ENCODE results near the gene SRI. TPM values are rescaled to one million over a fixed set of nuclear protein-coding genes. Genes with fewer than 3 reads are reported as not detected.

Gene SRI
- total and polyA plus RNA-seq, 2 donors (not counting 1 experiment from before 2014, with no cell fraction given) = 46.5 to 49.9 TPM

- Mint-ChIP-seq H3K4me3 (no peak overlapping the region), H3K9me3 (ENCODE audit: insufficient read depth) (no peaks in the 10 kb centered on the region), H3K4me1 (no peaks in the 10 kb centered on the region), H3K27me3 (peaks cover 4% of the 10 kb centered on the region), H3K27ac (no peak overlapping the region)
- ChIA-PET CTCF (no interaction called here), POLR2A (no interaction called here)
- no peak overlapping the region for H3K4me3 ChIP-seq (ENCODE audit: control extremely low read depth in 1 of 5, extremely low read depth in 1 of 5, insufficient read depth in 1 of 5, low read depth in 2 of 5, low read length in 4 of 5)
- WGBS (ENCODE audit: insufficient coverage) = no CpG with 5 or more reads among the region's 1 CpG
- TF ChIP-seq CTCF (IDR thresholded peaks at IDR 0.05) (no peak), EZH2 (IDR thresholded peaks at IDR 0.05; ENCODE audit: borderline replicate concordance, insufficient read depth, low read depth, low read length, poor library complexity, severe bottlenecking) (no peak)
- H4K20me1 ChIP-seq (ENCODE audit: control insufficient read depth, insufficient read depth, low read length, poor library complexity, severe bottlenecking) = no peaks in the 10 kb centered on the region
- intact Hi-C loops (cut with micrococcal nuclease) = no loop called here
- H3K9me3 ChIP-seq (ENCODE audit: control extremely low read depth in 1 of 3, control insufficient read depth in 2 of 3, insufficient read depth in 1 of 3, low read length in 2 of 3) = no peaks in the 10 kb centered on the region
- no peak overlapping the region for H3K27ac ChIP-seq (ENCODE audit: low read length in 2 of 2)
- no peak for DNase-seq
- H3K27me3 ChIP-seq (replicated peaks in 1 of 4; ENCODE audit: control extremely low read depth in 1 of 4, control insufficient read depth in 3 of 4, insufficient read depth in 4 of 4, low read length in 3 of 4) = no peaks in the 10 kb centered on the region
- no peak overlapping the region for H3K9ac ChIP-seq (ENCODE audit: low read length)
- no peak overlapping the region for H2AFZ ChIP-seq (ENCODE audit: insufficient read depth, low read depth, low read length, poor library complexity, severe bottlenecking)
- H3K4me1 ChIP-seq (ENCODE audit: control insufficient read depth in 2 of 2, insufficient read depth in 2 of 2, low read length in 2 of 2) = no peaks in the 10 kb centered on the region
- ATAC-seq (ENCODE audit: low read depth) = no peak
- no peaks in the 10 kb centered on the region for H3K36me3 ChIP-seq (replicated peaks in 1 of 2; ENCODE audit: control extremely low read depth in 1 of 2, control insufficient read depth in 1 of 2, extremely low read depth in 1 of 2, insufficient read depth in 2 of 2, low read length in 1 of 2)
- H3K4me2 ChIP-seq (replicated peaks; ENCODE audit: low read depth, low read length, poor library complexity, severe bottlenecking) = no peak overlapping the region
- H3K79me2 ChIP-seq (ENCODE audit: control insufficient read depth, insufficient read depth, low read length) = no peaks in the 10 kb centered on the region
Measured at GRCh38 chr7:88239852-88240251, 20.0 kb upstream of the SRI start.

DNA sequence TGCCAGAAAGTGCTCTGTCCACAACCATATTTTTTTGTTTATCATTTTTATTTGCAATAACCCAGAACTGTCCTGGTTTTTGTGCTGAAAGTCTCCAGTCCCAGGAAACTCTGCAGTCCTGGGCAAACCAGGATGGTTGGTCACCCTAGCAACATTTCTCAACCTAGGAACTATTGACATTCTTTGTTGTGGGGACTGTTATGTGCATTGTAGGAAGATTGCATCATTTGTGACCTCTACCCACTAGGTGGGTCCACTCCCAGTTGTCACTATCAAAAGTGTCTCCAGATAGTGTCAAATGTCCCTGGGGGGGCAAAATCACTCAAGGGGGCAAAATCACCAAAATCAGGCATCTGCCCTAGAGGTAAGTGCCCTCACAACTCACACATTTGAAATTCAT lies 14.0 kb upstream of the SRI start:
- TF ChIP-seq CTCF (IDR thresholded peaks at IDR 0.05) (no peak), EZH2 (IDR thresholded peaks at IDR 0.05; ENCODE audit: borderline replicate concordance, insufficient read depth, low read depth, low read length, poor library complexity, severe bottlenecking) (no peak)
- DNase-seq (no peak), ATAC-seq (ENCODE audit: low read depth) (no peak)
- Histone ChIP-seq H2AFZ (ENCODE audit: insufficient read depth, low read depth, low read length, poor library complexity, severe bottlenecking) (no peak overlapping the region), H3K27ac (ENCODE audit: low read length in 2 of 2) (no peak overlapping the region), H3K9me3 (ENCODE audit: control extremely low read depth in 1 of 3, control insufficient read depth in 2 of 3, insufficient read depth in 1 of 3, low read length in 2 of 3) (peaks cover 0 to 2% (median 0%) of the 10 kb centered on the region in 3 donors), H3K4me1 (ENCODE audit: control insufficient read depth in 2 of 2, insufficient read depth in 2 of 2, low read length in 2 of 2) (no peaks in the 10 kb centered on the region), H3K79me2 (ENCODE audit: control insufficient read depth, insufficient read depth, low read length) (no peaks in the 10 kb centered on the region), H3K4me3 (ENCODE audit: control extremely low read depth in 1 of 5, extremely low read depth in 1 of 5, insufficient read depth in 1 of 5, low read depth in 2 of 5, low read length in 4 of 5) (no peak overlapping the region), H3K4me2 (replicated peaks; ENCODE audit: low read depth, low read length, poor library complexity, severe bottlenecking) (no peak overlapping the region), H3K36me3 (replicated peaks in 1 of 2; ENCODE audit: control extremely low read depth in 1 of 2, control insufficient read depth in 1 of 2, extremely low read depth in 1 of 2, insufficient read depth in 2 of 2, low read length in 1 of 2) (no peaks in the 10 kb centered on the region), H3K9ac (ENCODE audit: low read length) (no peak overlapping the region), H4K20me1 (ENCODE audit: control insufficient read depth, insufficient read depth, low read length, poor library complexity, severe bottlenecking) (no peaks in the 10 kb centered on the region), H3K27me3 (replicated peaks in 1 of 4; ENCODE audit: control extremely low read depth in 1 of 4, control insufficient read depth in 3 of 4, insufficient read depth in 4 of 4, low read length in 3 of 4) (no peaks in the 10 kb centered on the region)
- ChIA-PET CTCF (no interaction called here), POLR2A (no interaction called here)
- no peaks in the 10 kb centered on the region for H3K4me1 Mint-ChIP-seq
- H3K4me3 Mint-ChIP-seq = no peak overlapping the region
- peaks cover 15% of the 10 kb centered on the region for H3K27me3 Mint-ChIP-seq
- intact Hi-C loops (cut with micrococcal nuclease) = no loop called here
- no peak overlapping the region for H3K27ac Mint-ChIP-seq
- H3K9me3 Mint-ChIP-seq (ENCODE audit: insufficient read depth) = no peaks in the 10 kb centered on the region
